ENCODE data around the gene PWP1.

PWP1 gene

DNA sequence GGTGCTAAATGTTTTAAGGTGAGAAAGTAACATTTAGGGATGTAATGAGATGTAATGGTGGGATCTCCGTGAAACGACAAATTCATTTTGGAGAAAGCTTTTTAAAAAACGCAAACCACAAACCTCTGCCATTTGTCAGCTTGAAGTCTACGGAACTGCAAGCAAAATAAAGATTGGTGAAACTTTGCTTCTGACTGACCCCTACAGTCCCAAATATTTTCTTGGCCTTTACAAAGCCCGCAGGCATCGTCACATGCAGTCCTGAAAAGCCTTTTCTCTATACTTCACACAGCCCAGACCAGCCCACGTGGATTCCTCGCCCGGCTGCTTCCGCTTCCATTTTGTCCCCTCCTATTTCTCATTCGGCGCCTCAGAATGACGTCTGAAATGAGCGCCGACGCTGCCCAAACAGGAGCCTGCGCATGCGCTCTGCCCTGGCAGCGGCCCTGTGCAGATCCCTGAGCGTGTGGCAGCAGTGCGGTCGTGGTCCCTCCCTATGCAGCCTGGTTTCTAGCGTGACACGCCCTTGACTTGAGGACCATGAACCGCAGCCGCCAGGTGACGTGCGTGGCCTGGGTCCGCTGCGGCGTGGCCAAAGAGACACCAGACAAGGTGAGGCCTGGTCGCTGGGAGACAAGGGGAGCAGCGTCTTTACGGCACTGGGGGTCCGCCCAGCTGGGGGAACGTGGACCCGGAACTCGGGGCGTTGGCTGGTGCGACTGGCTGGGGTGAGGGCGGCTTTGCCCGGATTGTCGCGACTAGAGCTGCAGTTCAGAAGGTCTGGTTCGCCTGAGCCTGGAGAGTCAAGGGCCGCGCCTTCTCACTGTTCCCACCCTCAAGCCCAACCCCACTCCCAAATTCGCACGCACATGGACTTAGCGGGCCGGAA, at the start of gene PWP1:
Gene PWP1, plus strand, starts transcription at position 440 of the 889 bp plus-strand sequence. Its CDS starts 101 bp downstream, at position 541.
- no peak for TF ChIP-seq CTCF (IDR thresholded peaks at IDR 0.05; ENCODE audit: control insufficient read depth, insufficient read depth, low read depth, low read length, missing control alignments)
- peak; percentile 77 for DNase-seq (ENCODE audit: low read depth)
- peak within 1 kb of the TSS; percentile 99 for H3K4me3 ChIP-seq (ENCODE audit: control insufficient read depth, low read depth, low read length)

- no peak for TF ChIP-seq CTCF (IDR thresholded peaks at IDR 0.05; ENCODE audit: control insufficient read depth, insufficient read depth, low read depth, low read length, missing control alignments)
- H3K4me3 ChIP-seq (ENCODE audit: control insufficient read depth, low read depth, low read length): no peak overlapping the region
- no peak for DNase-seq (ENCODE audit: low read depth)
Measured at GRCh38 chr12:107641154-107641553, 44.4 kb upstream of the PWP1 start.

GRCh38 chr12:107642240-107642639, 43.4 kb upstream of the PWP1 start:
- DNase-seq (ENCODE audit: low read depth): no peak
- no peak for TF ChIP-seq CTCF (IDR thresholded peaks at IDR 0.05; ENCODE audit: control insufficient read depth, insufficient read depth, low read depth, low read length, missing control alignments)
- H3K4me3 ChIP-seq (ENCODE audit: control insufficient read depth, low read depth, low read length): no peak overlapping the region

GRCh38 chr12:107645630-107646333, 39.8 kb upstream of the PWP1 start:
- no peak for TF ChIP-seq CTCF (IDR thresholded peaks at IDR 0.05; ENCODE audit: control insufficient read depth, insufficient read depth, low read depth, low read length, missing control alignments)
- DNase-seq (ENCODE audit: low read depth): no peak

GRCh38 chr12:107646436-107646835, 39.2 kb upstream of the PWP1 start:
- H3K4me3 ChIP-seq (ENCODE audit: control insufficient read depth, low read depth, low read length): no peak overlapping the region
- no peak for DNase-seq (ENCODE audit: low read depth)
- no peak for TF ChIP-seq CTCF (IDR thresholded peaks at IDR 0.05; ENCODE audit: control insufficient read depth, insufficient read depth, low read depth, low read length, missing control alignments)

More at GRCh38 chr12:107645630-107646333, 39.8 kb upstream of the PWP1 start:
- H3K4me3 ChIP-seq (ENCODE audit: control insufficient read depth, low read depth, low read length): no peak overlapping the region

GRCh38 chr12:107649661-107650061, 35.9 kb upstream of the PWP1 start:
- DNase-seq (ENCODE audit: low read depth): no peak
- TF ChIP-seq CTCF (IDR thresholded peaks at IDR 0.05; ENCODE audit: control insufficient read depth, insufficient read depth, low read depth, low read length, missing control alignments): no peak
- no peak overlapping the region for H3K4me3 ChIP-seq (ENCODE audit: control insufficient read depth, low read depth, low read length)

All from AG09309 (cell line).